Neural cell (in vitro differentiated cells): ENCODE data around the gene GRIPAP1. TPM values are rescaled to one million over a fixed set of nuclear protein-coding genes. Genes with fewer than 3 reads are reported as not detected.

Experiments used
- H2AFZ ChIP-seq: fragments of 200-600, 300-800 bp; sonication (generic), shearing (Covaris generic); 2 replicates; pipeline ENCODE4 v1.6.0; 2014; ENCODE audit warnings: low read depth, mild to moderate bottlenecking, antibody characterized with exemption, low read length, moderate library complexity
- H3F3A ChIP-seq: fragments of 200-600 bp; shearing (Covaris generic); 2 replicates; pipeline ENCODE4 v1.6.1; 2016; ENCODE audit warnings: mild to moderate bottlenecking, moderate library complexity, mixed read lengths, antibody characterized with exemption, low read length; ENCODE audit not compliant: insufficient read depth, poor library complexity, severe bottlenecking
- H3K27ac ChIP-seq: fragments of 200-600, 300-800 bp; sonication (generic), shearing (Covaris generic); 2 replicates; pipeline ENCODE4 v1.5.1; 2014; ENCODE audit warnings: mild to moderate bottlenecking, low read length, moderate library complexity
- H3K27me3 ChIP-seq: fragments of 300-800, 200-600 bp; sonication (generic), shearing (Covaris generic); 2 replicates; pipeline ENCODE4 v1.6.0; 2014; ENCODE audit warnings: mild to moderate bottlenecking, low read depth, low read length, moderate library complexity; ENCODE audit not compliant: insufficient read depth
- H3K36me3 ChIP-seq: fragments of 300-800, 200-600 bp; sonication (generic), shearing (Covaris generic); 2 replicates; pipeline ENCODE4 v1.5.1; 2014; ENCODE audit warnings: mild to moderate bottlenecking, antibody characterized with exemption, low read length, moderate library complexity; ENCODE audit not compliant: insufficient read depth
- H3K4me2 ChIP-seq: fragments of 300-800, 200-600 bp; sonication (generic), shearing (Covaris generic); 2 replicates; pipeline ENCODE4 v1.6.0; 2014; ENCODE audit warnings: mild to moderate bottlenecking, low read length
- H3K4me3 ChIP-seq: fragments of 300-800, 200-600 bp; sonication (generic), shearing (Covaris generic); 2 replicates; pipeline ENCODE4 v1.5.1; 2014; ENCODE audit warnings: mild to moderate bottlenecking, low read length, moderate library complexity
- H3K79me2 ChIP-seq: fragments of 200-600 bp; shearing (Covaris generic); replicated peaks from 2 replicates; pipeline ENCODE4 v1.6.0; 2014; ENCODE audit warnings: mild to moderate bottlenecking, low read length, moderate library complexity; ENCODE audit not compliant: insufficient read depth
- H3K9ac ChIP-seq: fragments of 300-800, 200-600 bp; sonication (generic), shearing (Covaris generic); 2 replicates; pipeline ENCODE4 v1.6.1; 2016; ENCODE audit warnings: mild to moderate bottlenecking, low read length, mixed read lengths
- H3K9me2 ChIP-seq: fragments of 200-600 bp; shearing (Covaris generic); 2 replicates; pipeline ENCODE4 v1.6.1; 2016; ENCODE audit warnings: mild to moderate bottlenecking, low read length, mixed read lengths; ENCODE audit not compliant: insufficient read depth
- H3K9me3 ChIP-seq: fragments of 200-600, 300-800 bp; sonication (generic), shearing (Covaris generic); 2 replicates; pipeline ENCODE4 v1.6.1; 2016; ENCODE audit warnings: mild to moderate bottlenecking, mixed run types, low read length, moderate library complexity, mixed read lengths
- H4K20me1 ChIP-seq: fragments of 200-600 bp; shearing (Covaris generic); 2 replicates; pipeline ENCODE4 v1.6.1; 2016; ENCODE audit warnings: mild to moderate bottlenecking, mixed run types; ENCODE audit not compliant: insufficient read depth
- EP300 ChIP-seq: fragments of 450-650 bp; conservative IDR thresholded peaks from 2 replicates; pipeline ENCODE4 v1.6.1; 2014; ENCODE audit warnings: antibody characterized with exemption, mild to moderate bottlenecking, moderate library complexity; ENCODE audit not compliant: poor library complexity, severe bottlenecking
- EZH2 ChIP-seq: fragments of 200-600, 300-800 bp; shearing (Covaris generic), sonication (generic); IDR thresholded peaks from 2 replicates; pipeline ENCODE4 v1.6.1; 2014; ENCODE audit warnings: antibody characterized with exemption, low read length, borderline replicate concordance, mild to moderate bottlenecking; ENCODE audit not compliant: insufficient read depth, poor library complexity, severe bottlenecking
- MXI1 ChIP-seq: fragments of 450-650 bp; conservative IDR thresholded peaks from 2 replicates; pipeline ENCODE4 v1.6.1; 2014; ENCODE audit warnings: antibody characterized with exemption, mild to moderate bottlenecking; ENCODE audit not compliant: poor library complexity, severe bottlenecking
- POLR2AphosphoS5 ChIP-seq: IDR thresholded peaks from 2 replicates; pipeline ENCODE4 v1.6.1; 2012
- RAD21 ChIP-seq: fragments of 450-650 bp; conservative IDR thresholded peaks from 2 replicates; pipeline ENCODE4 v1.6.1; 2014; ENCODE audit warnings: antibody characterized with exemption, mild to moderate bottlenecking, moderate library complexity
- REST ChIP-seq: IDR thresholded peaks from 2 replicates; pipeline ENCODE4 v1.6.1; 2012; ENCODE audit warnings: borderline replicate concordance
- SMC3 ChIP-seq: fragments of 450-650 bp; conservative IDR thresholded peaks from 2 replicates; pipeline ENCODE4 v1.6.1; 2014; ENCODE audit warnings: antibody characterized with exemption, mild to moderate bottlenecking, moderate library complexity; ENCODE audit not compliant: poor library complexity
- TAF1 ChIP-seq: IDR thresholded peaks from 2 replicates; pipeline ENCODE4 v1.6.1; 2012; ENCODE audit warnings: low read depth
- polyA plus RNA-seq: library from polyadenylated mRNA; depleted of rRNA; stranded (reverse); fragments of >200 nt; gene quantifications from 2 replicates; pipeline ENCODE4 v1.2.3, GENCODE V29; 2014
- TF ChIP-seq, protein P1 (sequence below): fragments of 450-650 bp; IDR thresholded peaks from 2 replicates; pipeline ENCODE4 v1.5.1; 2014; ENCODE audit warnings: antibody characterized with exemption, mild to moderate bottlenecking, moderate library complexity; ENCODE audit not compliant: poor library complexity, severe bottlenecking

Gene GRIPAP1
- polyA plus RNA-seq, 1 donor from 2014 or later = 134 TPM

DNA sequence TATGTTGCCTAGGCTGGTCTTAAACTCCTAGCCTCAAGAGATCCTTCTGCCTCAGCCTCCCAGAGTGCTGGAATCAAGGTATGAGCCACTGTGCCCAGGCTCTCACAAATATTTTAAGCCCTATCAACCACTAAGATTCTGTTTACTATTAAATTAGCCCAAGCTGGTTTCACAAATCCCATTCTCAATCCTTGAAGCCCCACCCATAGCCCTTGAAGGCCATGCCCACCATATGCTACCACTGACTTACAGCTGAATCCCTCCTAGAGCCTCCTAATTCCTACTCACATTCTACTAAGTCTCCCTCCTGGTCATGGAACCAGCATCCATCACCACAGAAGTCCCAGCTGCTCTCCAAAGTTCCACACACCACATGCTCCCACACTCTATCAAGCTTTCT is 9.7 kb downstream of the GRIPAP1 start:
- no peak overlapping the region for H3K9ac ChIP-seq
- H4K20me1 ChIP-seq = no peaks in the 10 kb centered on the region
- H3K4me2 ChIP-seq = no peak overlapping the region
- TF ChIP-seq, protein P1, sequence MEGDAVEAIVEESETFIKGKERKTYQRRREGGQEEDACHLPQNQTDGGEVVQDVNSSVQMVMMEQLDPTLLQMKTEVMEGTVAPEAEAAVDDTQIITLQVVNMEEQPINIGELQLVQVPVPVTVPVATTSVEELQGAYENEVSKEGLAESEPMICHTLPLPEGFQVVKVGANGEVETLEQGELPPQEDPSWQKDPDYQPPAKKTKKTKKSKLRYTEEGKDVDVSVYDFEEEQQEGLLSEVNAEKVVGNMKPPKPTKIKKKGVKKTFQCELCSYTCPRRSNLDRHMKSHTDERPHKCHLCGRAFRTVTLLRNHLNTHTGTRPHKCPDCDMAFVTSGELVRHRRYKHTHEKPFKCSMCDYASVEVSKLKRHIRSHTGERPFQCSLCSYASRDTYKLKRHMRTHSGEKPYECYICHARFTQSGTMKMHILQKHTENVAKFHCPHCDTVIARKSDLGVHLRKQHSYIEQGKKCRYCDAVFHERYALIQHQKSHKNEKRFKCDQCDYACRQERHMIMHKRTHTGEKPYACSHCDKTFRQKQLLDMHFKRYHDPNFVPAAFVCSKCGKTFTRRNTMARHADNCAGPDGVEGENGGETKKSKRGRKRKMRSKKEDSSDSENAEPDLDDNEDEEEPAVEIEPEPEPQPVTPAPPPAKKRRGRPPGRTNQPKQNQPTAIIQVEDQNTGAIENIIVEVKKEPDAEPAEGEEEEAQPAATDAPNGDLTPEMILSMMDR = no peak
- TF ChIP-seq TAF1 (no peak), EP300 (no peak), POLR2AphosphoS5 (no peak), REST (no peak), SMC3 (no peak), MXI1 (no peak), EZH2 (no peak), RAD21 (no peak)
- no peaks in the 10 kb centered on the region for H3K9me2 ChIP-seq
- H3K36me3 ChIP-seq = no peaks in the 10 kb centered on the region
- no peaks in the 10 kb centered on the region for H3K27me3 ChIP-seq
- no peaks in the 10 kb centered on the region for H3F3A ChIP-seq
- H3K4me3 ChIP-seq = no peak overlapping the region
- H3K27ac ChIP-seq = no peak overlapping the region
- H3K9me3 ChIP-seq = no peaks in the 10 kb centered on the region
- H3K79me2 ChIP-seq = no peaks in the 10 kb centered on the region
- H2AFZ ChIP-seq = no peak overlapping the region

- Histone ChIP-seq H3K4me2 (no peak overlapping the region), H4K20me1 (no peaks in the 10 kb centered on the region), H2AFZ (no peak overlapping the region), H3K36me3 (no peaks in the 10 kb centered on the region), H3K4me3 (no peak overlapping the region), H3K27ac (no peak overlapping the region), H3K27me3 (no peaks in the 10 kb centered on the region), H3F3A (no peaks in the 10 kb centered on the region), H3K9me3 (no peaks in the 10 kb centered on the region), H3K9me2 (no peaks in the 10 kb centered on the region), H3K9ac (no peak overlapping the region), H3K79me2 (no peaks in the 10 kb centered on the region)
- no peak for TF ChIP-seq SMC3
- TF ChIP-seq, protein P1 = no peak
- no peak for TF ChIP-seq TAF1
- no peak for TF ChIP-seq REST
- TF ChIP-seq RAD21 = no peak
- TF ChIP-seq MXI1 = no peak
- TF ChIP-seq EP300 = no peak
- TF ChIP-seq POLR2AphosphoS5 = no peak
- no peak for TF ChIP-seq EZH2
These were observed 12.6 kb downstream of the GRIPAP1 start for GRCh38 chrX:48989483-48989882.
